Muscle of arm (tissue), 12 donors: Measurements from ENCODE around the gene SEC22C. TPM values are rescaled to one million over a fixed set of nuclear protein-coding genes. Genes with fewer than 3 reads are reported as not detected.

ENCODE experiments used
- DNase-seq: peaks from one replicate; pipeline ENCODE4 v3.0.0-alpha.2; 2013
- polyA plus RNA-seq, 12 donors: library from polyadenylated mRNA; unstranded; fragments of 120-200 nt; gene quantifications; one replicate each; pipeline ENCODE4 v1.2.1, GENCODE V29; 2013; ENCODE audit not compliant: insufficient read length in 12 of 12

SEC22C gene
- polyA plus RNA-seq, 12 donors = 19.8 to 29.5 (median 26.5) TPM; not detected in 1

- DNase-seq = no peak
These were observed 40.7 kb downstream of the SEC22C start for GRCh38 chr3:42541079-42541478.

GRCh38 chr3:42539871-42540714, 41.7 kb downstream of the SEC22C start:
- DNase-seq = no peak

GRCh38 chr3:42537350-42537749, 44.4 kb downstream of the SEC22C start:
- no peak for DNase-seq

- DNase-seq = no peak
These were observed 45.6 kb downstream of the SEC22C start for GRCh38 chr3:42535981-42536784.

GRCh38 chr3:42533161-42533897, 48.4 kb downstream of the SEC22C start:
- no peak for DNase-seq

GRCh38 chr3:42532229-42532628, 49.5 kb downstream of the SEC22C start:
- DNase-seq = no peak

GRCh38 chr3:42531470-42531869, 50.3 kb downstream of the SEC22C start:
- no peak for DNase-seq

- no peak for DNase-seq
These were observed 51.7 kb downstream of the SEC22C start for GRCh38 chr3:42530073-42530472.

GRCh38 chr3:42529468-42529867, 52.3 kb downstream of the SEC22C start:
- no peak for DNase-seq

GRCh38 chr3:42527368-42527917, 54.3 kb downstream of the SEC22C start:
- DNase-seq = no peak

GRCh38 chr3:42526616-42527367, 55.0 kb downstream of the SEC22C start:
- DNase-seq = no peak

GRCh38 chr3:42525736-42526345, 55.9 kb downstream of the SEC22C start:
- no peak for DNase-seq

- DNase-seq = no peak
These were observed 56.6 kb downstream of the SEC22C start for GRCh38 chr3:42525212-42525611.

GRCh38 chr3:42524751-42525150, 57.0 kb downstream of the SEC22C start:
- no peak for DNase-seq

- no peak for DNase-seq
These were observed 60.9 kb downstream of the SEC22C start for GRCh38 chr3:42520906-42521305.

GRCh38 chr3:42520336-42520735, 61.4 kb downstream of the SEC22C start:
- DNase-seq = no peak

- DNase-seq = no peak
These were observed 62.2 kb downstream of the SEC22C start for GRCh38 chr3:42519568-42519962.

- DNase-seq = no peak
These were observed 62.8 kb downstream of the SEC22C start for GRCh38 chr3:42518800-42519567.

- DNase-seq = no peak
These were observed 64.7 kb downstream of the SEC22C start for GRCh38 chr3:42517117-42517516.

- DNase-seq = no peak
These were observed 65.3 kb downstream of the SEC22C start for GRCh38 chr3:42516443-42516842.
